ENCODE measurements around the gene COL4A1.

COL4A1 gene
- total RNA-seq, result 0 to 8.6 (median 0.38) reads per million in 17 experiments

DNA sequence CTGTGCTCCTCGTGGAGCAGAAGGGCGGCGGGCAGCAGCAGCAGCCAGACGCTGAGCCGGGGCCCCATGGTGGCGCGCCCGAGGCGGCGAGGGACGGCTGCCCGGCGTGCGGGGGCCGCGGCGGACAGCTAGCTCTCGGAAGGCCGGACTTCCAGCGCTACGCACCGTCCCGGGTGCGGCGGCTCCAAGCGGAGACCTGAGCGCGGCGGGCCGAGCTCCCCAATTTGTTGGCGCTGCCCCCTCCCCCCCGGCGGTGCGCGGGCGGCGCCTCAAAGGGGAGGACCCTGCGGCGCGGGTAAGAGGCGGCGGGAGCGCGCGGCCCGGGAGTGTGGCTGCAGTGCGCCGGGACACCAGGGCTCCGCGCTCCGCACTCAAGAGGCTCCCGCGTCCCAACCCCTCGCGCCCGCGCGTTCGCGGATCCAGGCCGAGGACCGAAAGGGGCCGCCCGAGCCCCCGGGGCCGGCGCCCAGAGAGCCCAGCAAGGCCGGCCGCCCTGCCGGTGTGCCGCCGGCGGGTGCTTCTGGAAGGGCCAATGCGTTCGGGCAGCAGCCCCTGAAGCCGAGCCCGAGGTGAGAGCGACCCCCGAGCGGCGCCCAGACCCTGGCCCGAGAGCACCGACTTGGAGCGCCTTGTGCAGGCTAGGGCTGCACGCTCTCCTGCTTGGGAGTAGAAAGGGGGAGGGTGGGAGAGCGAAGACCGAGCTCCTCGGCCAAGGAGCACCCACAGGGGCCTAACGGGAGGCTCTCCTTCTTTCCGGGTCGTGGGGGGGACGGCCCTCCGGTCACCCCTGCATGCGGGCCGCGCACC, at the start of gene COL4A1, which contains the start of gene COL4A2:
TSS of gene COL4A1 (minus strand) at position 198 of the 807 bp plus-strand sequence. CDS start at position 68, 130 bp downstream.
TSS of gene COL4A2 (plus strand) at position 325 of the 807 bp plus-strand sequence. CDS start 620 bp downstream, outside the sequence.
- peak in 1 of 4 experiments; percentile 17 for DNase-seq

GRCh38 chr13:110356362-110356761, 49.4 kb upstream of the COL4A1 start:
- DNase-seq, result no peak

DNA sequence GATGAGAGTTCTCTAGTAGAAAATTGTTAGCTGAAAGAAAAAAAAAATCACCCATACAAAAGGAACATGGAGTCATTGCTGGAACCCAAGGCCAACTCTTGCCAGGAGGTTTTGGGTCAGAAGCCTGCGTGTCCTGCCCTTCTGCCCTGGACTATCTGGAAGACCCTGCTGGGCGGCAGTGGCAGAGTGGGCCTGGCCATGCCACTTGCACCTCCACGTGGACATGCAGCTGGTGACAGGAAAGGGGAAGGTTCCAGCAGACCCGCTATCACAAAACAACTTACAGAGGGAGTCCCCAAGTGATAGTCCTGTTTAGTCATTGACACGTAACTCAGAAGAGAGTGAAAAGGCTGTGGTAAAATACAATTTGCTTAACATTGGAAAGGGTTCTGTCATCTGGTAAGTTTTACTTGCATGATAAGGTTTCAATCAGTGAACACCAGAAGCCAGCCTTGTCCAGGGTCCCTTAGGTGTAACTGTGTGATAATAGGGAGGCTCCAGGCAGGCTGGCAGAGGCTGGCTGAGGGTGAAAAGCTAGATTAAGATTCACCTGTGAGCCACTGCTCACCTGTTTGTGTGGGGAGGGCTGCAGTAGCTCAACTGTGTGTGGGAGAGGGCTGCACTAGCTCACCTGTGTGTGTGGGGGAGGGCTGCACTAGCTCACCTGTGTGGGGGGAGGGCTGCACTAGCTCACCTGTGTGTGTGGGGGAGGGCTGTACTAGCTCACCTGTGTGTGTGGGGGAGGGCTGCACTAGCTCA, 47.9 kb upstream of the COL4A1 start:
- DNase-seq, result no peak

DNA sequence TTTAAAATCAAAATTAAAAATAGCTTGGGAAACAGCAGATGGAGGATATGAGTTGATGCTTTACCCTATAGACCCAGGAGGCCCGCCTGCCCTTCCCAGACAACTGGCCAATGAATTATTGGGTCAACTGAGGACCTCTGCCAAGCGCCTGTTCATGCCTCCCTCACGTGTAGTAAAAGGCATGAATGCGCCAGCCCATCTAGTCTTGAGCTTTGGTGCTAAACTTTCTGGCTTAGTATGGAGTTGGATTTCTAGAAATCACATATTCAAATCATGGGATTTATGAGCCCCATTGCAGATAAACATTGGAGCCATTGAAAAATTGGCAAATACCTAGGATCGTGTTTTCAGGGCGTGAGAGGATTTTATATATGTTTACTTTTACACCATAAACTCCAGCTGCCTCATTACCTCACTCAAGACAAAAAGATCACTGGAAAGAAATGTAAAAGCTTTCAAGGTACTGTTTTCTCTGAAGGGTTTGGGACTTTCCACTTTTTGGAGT, 47.2 kb upstream of the COL4A1 start:
- no peak for DNase-seq

- no peak for DNase-seq
These were observed 46.5 kb upstream of the COL4A1 start for GRCh38 chr13:110353339-110353977.

GRCh38 chr13:110352735-110353134, 45.8 kb upstream of the COL4A1 start:
- DNase-seq, result peak in 1 of 4 experiments; percentile 18

GRCh38 chr13:110351636-110352420, 44.9 kb upstream of the COL4A1 start:
- DNase-seq, result no peak

DNA sequence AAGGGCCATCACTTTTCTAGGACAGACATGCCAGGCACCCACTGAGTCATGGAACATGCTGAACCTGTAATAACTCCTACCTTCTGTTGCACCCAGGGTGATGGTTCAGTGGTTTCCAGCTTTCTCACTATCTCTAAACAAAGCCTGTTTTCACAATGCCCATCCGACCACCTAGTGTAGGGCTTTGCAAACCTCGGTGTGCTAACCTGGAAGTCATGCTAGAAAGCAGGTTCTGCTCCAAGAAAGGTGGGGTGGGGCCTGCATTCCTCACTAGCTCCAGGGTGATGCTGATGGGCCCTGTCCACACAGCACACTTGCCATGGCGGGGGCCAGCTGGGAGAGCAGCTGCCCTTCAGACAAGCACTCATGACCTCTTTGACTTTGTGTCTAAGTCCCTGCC, 43.6 kb upstream of the COL4A1 start:
- DNase-seq, result no peak

- no peak for DNase-seq
These were observed 43.1 kb upstream of the COL4A1 start for GRCh38 chr13:110350049-110350448.

- no peak for DNase-seq
These were observed 42.3 kb upstream of the COL4A1 start for GRCh38 chr13:110349239-110349638.

DNA sequence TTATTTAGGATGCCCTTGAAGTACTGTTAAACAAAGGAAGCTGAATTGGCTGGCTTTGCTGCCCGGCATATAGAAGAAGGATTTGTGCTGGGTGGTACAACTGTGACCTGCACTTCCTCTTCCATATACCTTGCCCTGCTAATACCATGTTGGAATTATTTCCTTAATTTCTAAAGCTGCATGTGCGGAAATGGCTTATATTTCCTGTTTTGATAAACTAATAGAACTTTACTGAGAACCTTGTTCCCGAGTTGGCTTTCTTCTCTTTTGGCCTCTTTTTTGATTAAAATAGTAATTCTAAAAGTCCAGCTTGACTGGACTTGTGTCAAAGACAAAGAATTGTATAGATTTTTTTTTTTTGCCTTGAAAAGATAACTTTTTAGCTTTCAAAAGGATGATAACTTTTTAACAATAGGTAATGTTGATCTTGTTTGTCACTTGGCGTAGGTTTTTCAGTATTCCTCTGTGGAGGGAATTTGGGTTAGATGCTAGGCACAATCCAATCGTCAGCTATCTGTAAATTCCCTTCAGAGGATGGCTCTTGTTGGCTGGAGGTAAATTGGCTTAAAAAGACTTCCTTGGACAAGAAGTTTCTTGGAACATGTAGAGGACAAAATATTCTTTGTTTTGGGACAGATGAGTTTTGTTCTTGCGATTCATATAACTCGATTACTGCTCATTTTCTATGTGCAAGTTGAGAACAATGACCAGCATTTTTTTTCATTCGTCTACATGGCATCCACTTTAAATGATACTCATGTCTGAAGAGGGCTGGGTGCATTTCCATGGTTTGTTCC, 41.5 kb upstream of the COL4A1 start:
- DNase-seq, result peak in 3 of 4 experiments; percentile 8 to 16 (median 9)

DNA sequence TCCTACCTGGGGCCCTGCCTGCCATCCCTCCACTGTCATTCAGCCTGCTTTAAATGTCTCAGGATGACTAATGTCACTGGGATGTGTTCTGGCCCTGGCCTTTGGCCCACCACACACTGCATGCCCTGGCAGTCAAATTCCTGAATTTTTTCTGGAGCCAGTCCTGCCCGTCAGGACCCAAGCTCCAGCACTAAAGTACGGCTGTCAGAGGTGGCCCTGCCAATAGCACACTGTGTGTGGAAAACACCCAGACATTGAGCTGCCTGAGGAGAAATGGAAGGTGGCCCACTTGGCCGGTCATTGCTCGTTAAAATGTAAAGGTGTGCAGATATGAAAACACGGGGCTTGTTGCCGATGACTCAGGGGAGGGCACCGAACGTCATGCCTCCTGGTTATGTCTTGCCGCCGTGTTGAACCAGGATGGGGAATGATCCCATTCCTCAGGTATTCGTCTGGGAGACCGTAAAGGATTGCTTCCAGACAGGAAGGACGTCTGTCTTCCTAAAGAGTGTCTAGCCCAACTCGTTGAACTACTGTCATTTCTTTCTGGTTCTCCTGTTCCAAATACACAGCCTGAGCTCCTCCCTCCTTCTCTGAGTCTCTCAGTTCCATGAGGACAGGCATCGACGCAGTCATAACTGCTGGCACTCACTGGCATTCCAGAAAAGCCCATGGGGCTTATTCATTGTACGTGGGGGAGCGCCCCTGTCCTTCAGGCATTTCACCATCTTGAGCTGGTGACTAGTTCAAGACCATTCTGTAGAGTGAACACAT, 40.8 kb upstream of the COL4A1 start:
- no peak for DNase-seq

- DNase-seq, result no peak
These were observed 40.1 kb upstream of the COL4A1 start for GRCh38 chr13:110347088-110347487.

GRCh38 chr13:110346661-110347067, 39.7 kb upstream of the COL4A1 start:
- DNase-seq, result no peak

GRCh38 chr13:110345701-110346100, 38.7 kb upstream of the COL4A1 start:
- DNase-seq, result no peak

DNA sequence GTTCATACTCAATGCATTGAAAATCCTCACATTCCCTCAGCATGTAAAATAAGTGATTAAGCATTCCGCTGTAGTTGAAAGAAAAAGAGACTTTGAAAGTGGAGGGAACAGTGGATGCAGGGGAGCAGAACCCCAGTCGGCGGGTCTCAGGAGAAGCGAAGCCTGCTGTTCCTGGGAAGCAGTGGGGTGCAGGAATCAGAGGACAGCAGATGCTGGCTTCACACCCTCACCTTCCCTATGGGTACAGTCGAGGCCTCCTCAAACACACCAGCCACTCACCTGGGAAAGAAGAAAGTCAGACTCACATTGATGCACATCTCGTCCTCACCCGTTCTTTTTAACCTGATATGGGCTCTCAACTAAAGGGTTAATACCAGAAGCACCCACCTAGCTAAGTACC, 38.3 kb upstream of the COL4A1 start:
- DNase-seq, result no peak

DNA sequence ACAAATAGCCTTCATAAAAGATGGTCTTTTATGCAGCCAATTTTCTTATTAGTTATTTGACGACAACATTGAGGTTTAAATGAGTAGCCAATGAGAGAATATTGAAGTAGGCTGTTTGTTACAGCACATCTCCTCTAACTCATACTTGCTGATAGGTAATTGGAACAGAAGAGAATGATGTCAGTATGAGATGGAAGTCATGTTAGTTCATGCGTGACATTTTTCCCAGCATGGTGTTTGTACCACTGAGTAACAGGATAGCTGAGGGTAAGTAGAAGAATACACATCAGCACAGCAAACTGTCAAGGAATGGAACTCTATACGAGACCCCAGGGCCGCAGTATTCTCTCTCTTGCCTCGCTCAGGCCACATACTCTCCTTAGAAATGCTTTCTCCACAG, 37.4 kb upstream of the COL4A1 start:
- DNase-seq, result no peak

- DNase-seq, result no peak
These were observed 36.4 kb upstream of the COL4A1 start for GRCh38 chr13:110343241-110343865.

DNA sequence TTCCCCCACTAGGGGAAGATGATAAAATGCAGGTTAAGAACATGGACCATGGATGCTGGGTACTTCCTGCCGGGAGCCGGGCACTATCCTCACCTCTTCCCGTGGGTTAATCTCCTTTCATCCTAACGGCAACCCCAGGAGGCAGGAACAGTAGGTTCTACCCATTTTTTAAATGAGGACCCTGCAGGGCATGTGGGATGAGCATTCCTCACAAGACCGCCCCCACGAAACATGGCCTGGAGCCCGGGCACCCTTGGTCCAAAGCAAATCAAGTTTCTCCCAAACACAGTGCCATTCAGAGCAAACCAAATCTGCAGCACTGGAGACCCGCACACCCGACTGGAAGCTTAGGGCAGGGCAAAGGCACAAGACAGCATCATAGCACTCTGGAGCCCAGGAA, 35.5 kb upstream of the COL4A1 start:
- no peak for DNase-seq
